Erythroblast (primary cell): ENCODE data around the gene SNCA.

Source experiments
- GATA1 ChIP-seq: IDR thresholded peaks from 2 replicates; pipeline ENCODE4 v1.6.1; 2011; ENCODE audit warnings: low read depth, mild to moderate bottlenecking, control low read depth, low read length, moderate library complexity
- POLR2A ChIP-seq: IDR thresholded peaks from 2 replicates; pipeline ENCODE4 v1.6.1; 2011; ENCODE audit warnings: mild to moderate bottlenecking, low read length

DNA sequence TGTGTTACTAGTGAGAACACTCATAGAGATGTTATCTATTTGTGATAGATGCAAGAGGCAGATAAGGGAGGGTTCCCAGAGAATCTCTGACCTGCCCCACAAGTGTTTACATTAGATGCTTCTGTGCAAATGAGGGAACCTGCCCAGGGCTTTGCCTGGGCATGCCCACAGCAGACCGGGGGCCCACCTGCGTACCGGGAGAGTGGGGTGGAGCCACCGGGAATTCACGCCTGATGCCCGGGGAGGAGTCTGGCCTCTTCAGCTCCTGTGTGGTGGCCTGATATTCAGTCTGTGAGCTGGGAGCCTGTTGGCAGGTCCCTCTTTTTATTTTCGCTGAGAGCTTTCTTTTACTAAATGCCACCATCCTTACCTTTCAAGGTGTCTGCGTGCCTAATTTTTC, 155.7 kb downstream of the SNCA start:
- TF ChIP-seq POLR2A (no peak), GATA1 (no peak)
